Measurements from ENCODE around the gene ATE1. TPM values are rescaled to one million over a fixed set of nuclear protein-coding genes. Genes with fewer than 3 reads are reported as not detected.

The ATE1 gene
- total and polyA plus RNA-seq, 2 of the 4 experiments (the other 2 are of a cell fraction), result 6.4 to 27.8 TPM

GRCh38 chr10:121880895-121881294 lies 46.9 kb downstream of the ATE1 start:
- Histone ChIP-seq H3K9me1 (ENCODE audit: insufficient read depth, low read length) (no peaks in the 10 kb centered on the region), H3K14ac (replicated peaks; ENCODE audit: low read depth, low read length) (no peak overlapping the region), H3K4me3 (ENCODE audit: insufficient read depth, low read depth, low read length) (no peak overlapping the region), H4K20me1 (ENCODE audit: insufficient read depth, low read length) (no peaks in the 10 kb centered on the region), H3K9ac (ENCODE audit: low read depth, low read length) (no peak overlapping the region), H3K23ac (ENCODE audit: low read depth, low read length) (no peak overlapping the region), H2BK120ac (ENCODE audit: low read depth, low read length) (no peak overlapping the region), H4K8ac (ENCODE audit: low read depth in 2 of 2, low read length in 2 of 2) (no peak overlapping the region), H2BK20ac (ENCODE audit: low read depth, low read length) (no peak overlapping the region), H4K5ac (ENCODE audit: low read depth, low read length) (no peak overlapping the region), H4K91ac (ENCODE audit: insufficient read depth, low read depth, low read length) (no peak overlapping the region), H3K18ac (ENCODE audit: low read depth, low read length) (no peak overlapping the region), H3K36me3 (ENCODE audit: control insufficient read depth, insufficient read depth, low read length) (peaks cover 4% of the 10 kb centered on the region; the same call in 1 of the 2 replicates), H3K79me1 (ENCODE audit: low read depth in 1 of 2, low read length in 2 of 2) (no peaks in the 10 kb centered on the region; a peak in 2 of 4 replicates), H2BK15ac (ENCODE audit: low read depth, low read length) (no peak overlapping the region), H3K4me2 (ENCODE audit: low read depth, low read length) (no peak overlapping the region), H2AK5ac (ENCODE audit: low read depth, low read length) (no peak overlapping the region), H3K56ac (ENCODE audit: extremely low read depth, insufficient read depth, low read length) (no peak overlapping the region), H2BK5ac (ENCODE audit: low read depth, low read length, poor library complexity, severe bottlenecking) (no peak overlapping the region), H3K27me3 (ENCODE audit: control insufficient read depth, insufficient read depth, low read length) (no peaks in the 10 kb centered on the region), H2AFZ (replicated peaks; ENCODE audit: low read length, poor library complexity) (no peak overlapping the region), H2AK9ac (replicated peaks; ENCODE audit: low read depth, low read length, poor library complexity) (no peak overlapping the region), H3K4ac (ENCODE audit: low read depth, low read length) (no peak overlapping the region), H3K4me1 (ENCODE audit: control insufficient read depth, insufficient read depth, low read length) (peaks cover 3% of the 10 kb centered on the region; the same call in 1 of the 2 replicates), H3K9me3 (ENCODE audit: control insufficient read depth, insufficient read depth, low read length) (no peaks in the 10 kb centered on the region), H3K27ac (ENCODE audit: insufficient read depth, low read length) (no peak overlapping the region)
- ChIA-PET CTCF (interaction anchor here (0.7 to 1.3 kb wide), 3 partner anchors 10 to 893 kb away, joined by 3 to 5 read pairs (median 5); no protein-coding TSS in a partner anchor), POLR2A (ENCODE audit: unreplicated experiment) (no interaction called here)
- TF ChIP-seq CEBPB (IDR thresholded peaks at IDR 0.05; ENCODE audit: low read depth, low read length) (no peak), USF2 (IDR thresholded peaks at IDR 0.05; ENCODE audit: low read depth, low read length) (no peak), MAZ (IDR thresholded peaks at IDR 0.05; ENCODE audit: borderline replicate concordance, low read depth, low read length) (no peak)
- in situ Hi-C loops (cut with MboI; ENCODE audit: low sequenced_read_pairs), result no loop called here
- DNase-seq (no peak), ATAC-seq (ENCODE audit: low read depth) (0 out of 2 replicates have a peak, but pooled peaks have one; percentile 29)
- intact Hi-C loops (cut with micrococcal nuclease), result no loop called here
- dilution Hi-C loops (cut with HindIII; ENCODE audit: low sequenced_read_pairs, unreplicated experiment), result no loop called here
- no TSS peak for BruUV-seq (replicated peaks)
